SK-N-SH (cell line): ENCODE results near the gene CCDC89. TPM values are rescaled to one million over a fixed set of nuclear protein-coding genes. Genes with fewer than 3 reads are reported as not detected.

Experiments
- CTCF ChIA-PET: fragments of 300-600, 350-600 bp; formaldehyde crosslinking; extraction: SDS; loops from one replicate; lab custom pipeline; 2021; lab: Yijun Ruan, JAX
- POLR2A ChIA-PET: fragments of 350-600 bp; sonication (Branson Sonifier 250); formaldehyde crosslinking; extraction: SDS; loops from one replicate; lab custom pipeline; 2020; ENCODE audit warnings: antibody characterized with exemption, inconsistent platforms; lab: Yijun Ruan, JAX
- DNase-seq: peaks from one replicate; pipeline ENCODE4 v3.0.0; 2012
- H2AFZ ChIP-seq: fragments of 200-600 bp; sonication (generic); 2 replicates; pipeline ENCODE4 v1.8.1; 2016; ENCODE audit warnings: antibody characterized with exemption, mild to moderate bottlenecking, low read depth
- H3F3A ChIP-seq: fragments of 200-600 bp; sonication (generic); replicated peaks from 2 replicates; pipeline ENCODE3; 2016; ENCODE audit warnings: antibody characterized with exemption, mild to moderate bottlenecking; ENCODE audit not compliant: insufficient read depth
- H3K27ac ChIP-seq, 2 experiments: fragments of 200-500 bp in 1 of 2; fragments of 200-600 bp in 1 of 2; sonication (Bioruptor generic) in 1 of 2; sonication (generic), shearing (Covaris generic) in 1 of 2; 2 replicates each; pipeline versions ENCODE4 v1.5.1 to v1.6.1; 2014 to 2016; ENCODE audit warnings: low read depth in 2 of 2, inconsistent platforms in 1 of 2, low read length in 1 of 2, mild to moderate bottlenecking in 1 of 2, mixed read lengths in 1 of 2
- H3K27me3 ChIP-seq: fragments of 200-600 bp; sonication (generic), shearing (Covaris generic); 2 replicates; pipeline ENCODE4 v1.6.1; 2016; ENCODE audit warnings: mixed run types; ENCODE audit not compliant: insufficient read depth
- H3K36me3 ChIP-seq, 2 experiments: fragments of 200-500 bp in 1 of 2; fragments of 200-600 bp in 1 of 2; sonication (Bioruptor generic) in 1 of 2; sonication (generic) in 1 of 2; replicated peaks in 1 of 2; 2 replicates each; pipeline versions ENCODE3 to v1.5.1; 2014 to 2016; ENCODE audit warnings: low read length in 1 of 2, mild to moderate bottlenecking in 1 of 2; ENCODE audit not compliant: insufficient read depth in 2 of 2, control insufficient read depth in 1 of 2
- H3K4me1 ChIP-seq, 2 experiments: fragments of 200-500 bp in 1 of 2; fragments of 200-600 bp in 1 of 2; sonication (Bioruptor generic) in 1 of 2; sonication (generic), shearing (Covaris generic) in 1 of 2; 2 replicates each; pipeline versions ENCODE4 v1.5.1 to v1.6.1; 2014 to 2016; ENCODE audit warnings: low read depth in 1 of 2, low read length in 1 of 2, mixed run types in 1 of 2; ENCODE audit not compliant: insufficient read depth in 2 of 2, control insufficient read depth in 1 of 2
- H3K4me2 ChIP-seq: fragments of 200-600 bp; sonication (generic), shearing (Covaris generic); 2 replicates; pipeline ENCODE4 v1.6.1; 2017; ENCODE audit warnings: mixed run types
- H3K4me3 ChIP-seq, 2 experiments: fragments of 200-500 bp in 1 of 2; fragments of 200-600 bp in 1 of 2; sonication (Bioruptor generic) in 1 of 2; sonication (generic), shearing (Covaris generic) in 1 of 2; 2 replicates each; pipeline versions ENCODE4 v1.5.1 to v1.8.1; 2014 to 2016; ENCODE audit warnings: low read depth in 2 of 2, inconsistent platforms in 1 of 2, low read length in 1 of 2, mild to moderate bottlenecking in 1 of 2, mixed read lengths in 1 of 2, moderate library complexity in 1 of 2
- H3K79me2 ChIP-seq: fragments of 200-600 bp; sonication (generic); 2 replicates; pipeline ENCODE4 v1.8.1; 2017; ENCODE audit warnings: mild to moderate bottlenecking; ENCODE audit not compliant: insufficient read depth
- H3K9ac ChIP-seq: fragments of 200-600 bp; sonication (generic); 2 replicates; pipeline ENCODE4 v1.6.1; 2017; ENCODE audit warnings: mixed run types
- H3K9me2 ChIP-seq: fragments of 200-600 bp; sonication (generic); 2 replicates; pipeline ENCODE4 v1.6.1; 2017; ENCODE audit warnings: mixed run types
- H3K9me3 ChIP-seq: fragments of 200-600 bp; sonication (generic); 2 replicates; pipeline ENCODE4 v1.6.1; 2017; ENCODE audit warnings: mixed run types, mild to moderate bottlenecking, moderate library complexity
- H4K20me1 ChIP-seq: fragments of 200-600 bp; sonication (generic); 2 replicates; pipeline ENCODE4 v1.6.1; 2017; ENCODE audit warnings: mild to moderate bottlenecking, mixed run types; ENCODE audit not compliant: insufficient read depth
- MAX ChIP-seq: IDR thresholded peaks from 2 replicates; pipeline ENCODE4 v1.4.0; 2012; ENCODE audit warnings: low read depth
- POLR2AphosphoS5 ChIP-seq: IDR thresholded peaks from 2 replicates; pipeline ENCODE4 v1.6.1; 2012; ENCODE audit warnings: low read depth, low read length
- REST ChIP-seq: IDR thresholded peaks from 2 replicates; pipeline ENCODE4 v1.6.1; 2012; ENCODE audit warnings: mild to moderate bottlenecking, low read depth, low read length, moderate library complexity
- TCF12 ChIP-seq: IDR thresholded peaks from 2 replicates; pipeline ENCODE4 v1.4.0; 2012
- USF1 ChIP-seq: IDR thresholded peaks from 2 replicates; pipeline ENCODE4 v1.4.0; 2012; ENCODE audit warnings: low read depth, borderline replicate concordance
- WGBS: methylation state at CpG from one replicate; pipeline ENCODE4 v1.1.6; 2017; ENCODE audit warnings: low lambda C conversion rate; 5-methylcytosine and 5-hydroxymethylcytosine counted together
- polyA plus RNA-seq, 3 experiments: library from polyadenylated mRNA; depleted of rRNA; stranded (reverse); fragments of >200 nt; gene quantifications; 2 replicates each; pipeline ENCODE4 v1.2.3, GENCODE V29; 2012

CCDC89 gene
- polyA plus RNA-seq, 1 of the 3 experiments (the other 2 are of a cell fraction), result 3.9 TPM

- no peak overlapping the region for H3K4me3 ChIP-seq
- H3K36me3 ChIP-seq, result peaks cover 43 to 47% of the 10 kb centered on the region in 2 experiments
- no peaks in the 10 kb centered on the region; a peak in 2 of 4 replicates for H3K4me1 ChIP-seq
- no peak overlapping the region for H3K9ac ChIP-seq
- TF ChIP-seq TCF12 (no peak), USF1 (no peak), POLR2AphosphoS5 (no peak), MAX (no peak), REST (no peak)
- H3K4me2 ChIP-seq, result no peak overlapping the region
- H3F3A ChIP-seq, result no peaks in the 10 kb centered on the region
- 87% methylated on average over 3 of the region's 3 CpGs for WGBS
- no peaks in the 10 kb centered on the region for H3K9me3 ChIP-seq
- no peaks in the 10 kb centered on the region for H4K20me1 ChIP-seq
- ChIA-PET POLR2A (no interaction called here), CTCF (no interaction called here)
- no peak overlapping the region for H3K27ac ChIP-seq
- DNase-seq, result no peak
- H3K79me2 ChIP-seq, result peaks cover 49% of the 10 kb centered on the region
- H3K9me2 ChIP-seq, result no peaks in the 10 kb centered on the region
- no peaks in the 10 kb centered on the region for H3K27me3 ChIP-seq
- no peak overlapping the region for H2AFZ ChIP-seq
These were observed 51.2 kb downstream of the CCDC89 start for GRCh38 chr11:85634747-85635146.

Other genes with a start within 250 kb of the CCDC89 start
- 0.21 and 0.31 TPM in 2 replicates for gene DLG2, start 58.9 kb downstream of the CCDC89 start, polyA plus RNA-seq (2012; rRNA removed)
- gene TMEM126B, start 57.6 kb downstream of the CCDC89 start, polyA plus RNA-seq (2012; rRNA removed), result 27.7 and 45.0 TPM in 2 replicates
- 30.5 and 37.1 TPM in 2 replicates for gene TMEM126A, start 38.2 kb downstream of the CCDC89 start, polyA plus RNA-seq (2012; rRNA removed)
- 50.5 and 62.1 TPM in 2 replicates for gene CREBZF, start 21.1 kb downstream of the CCDC89 start, polyA plus RNA-seq (2012; rRNA removed)
- 36.0 and 72.8 TPM in 2 replicates for gene SYTL2, start 124.9 kb upstream of the CCDC89 start, polyA plus RNA-seq (2012; rRNA removed)
- not detected in 2 replicates for gene CCDC83, start 169.2 kb upstream of the CCDC89 start, polyA plus RNA-seq (2012; rRNA removed)